ENCODE results near the gene SDHAF1. TPM values are rescaled to one million over a fixed set of nuclear protein-coding genes. Genes with fewer than 3 reads are reported as not detected.

SDHAF1 gene
- total RNA-seq, 4 donors from 2014 or later, result 42.8 to 54.9 (median 49.9) TPM

- in situ Hi-C loops (cut with MboI; ENCODE audit: low sequenced_read_pairs in 4 of 4), result no loop called here
- Histone ChIP-seq H3K4me1 (peaks cover 0 to 4% of the 10 kb centered on the region in 2 donors), H3K4me3 (no peak overlapping the region), H3K27me3 (no peaks in the 10 kb centered on the region), H3K9me3 (no peaks in the 10 kb centered on the region), H3K36me3 (peaks cover 0 to 2% of the 10 kb centered on the region in 2 donors), H3K27ac (no peak overlapping the region)
- ATAC-seq (no peak), DNase-seq (no peak)
- intact Hi-C loops (cut with DNase I; ENCODE audit: low total_unique reads), result no loop called here
- TF ChIP-seq POLR2A (IDR thresholded peaks at IDR 0.05), result no peak
- no peak for TF ChIP-seq CTCF (IDR thresholded peaks at IDR 0.05 in 4 of 5, conservative IDR thresholded peaks at IDR 0.05 in 1 of 5)
These were observed 24.2 kb downstream of the SDHAF1 start for GRCh38 chr19:36019061-36019670.

- Histone ChIP-seq H3K27me3 (no peaks in the 10 kb centered on the region), H3K27ac (no peak overlapping the region), H3K9me3 (no peaks in the 10 kb centered on the region), H3K4me3 (no peak overlapping the region), H3K36me3 (peaks cover 0 to 5% of the 10 kb centered on the region in 2 donors), H3K4me1 (no peaks in the 10 kb centered on the region)
- DNase-seq, result no peak
- in situ Hi-C loops (cut with MboI; ENCODE audit: low sequenced_read_pairs in 4 of 4) (no loop called here), intact Hi-C loops (cut with DNase I; ENCODE audit: low total_unique reads) (no loop called here)
- no peak for ATAC-seq
- no peak for TF ChIP-seq POLR2A (IDR thresholded peaks at IDR 0.05)
- TF ChIP-seq CTCF (IDR thresholded peaks at IDR 0.05 in 4 of 5, conservative IDR thresholded peaks at IDR 0.05 in 1 of 5), result no peak
These were observed 28.4 kb downstream of the SDHAF1 start for GRCh38 chr19:36023432-36023831.

GRCh38 chr19:36025541-36025940, 30.6 kb downstream of the SDHAF1 start:
- Histone ChIP-seq H3K4me3 (no peak overlapping the region), H3K9me3 (no peaks in the 10 kb centered on the region), H3K4me1 (no peaks in the 10 kb centered on the region), H3K36me3 (peaks cover 0 to 5% of the 10 kb centered on the region in 2 donors), H3K27ac (no peak overlapping the region), H3K27me3 (no peaks in the 10 kb centered on the region)
- ATAC-seq (no peak), DNase-seq (no peak)
- in situ Hi-C loops (cut with MboI; ENCODE audit: low sequenced_read_pairs in 4 of 4), result no loop called here
- TF ChIP-seq CTCF (IDR thresholded peaks at IDR 0.05 in 4 of 5, conservative IDR thresholded peaks at IDR 0.05 in 1 of 5) (no peak), POLR2A (IDR thresholded peaks at IDR 0.05) (no peak)
- intact Hi-C loops (cut with DNase I; ENCODE audit: low total_unique reads), result no loop called here

- in situ Hi-C loops (cut with MboI; ENCODE audit: low sequenced_read_pairs in 4 of 4), result no loop called here
- intact Hi-C loops (cut with DNase I; ENCODE audit: low total_unique reads), result no loop called here
- no peaks in the 10 kb centered on the region for H3K9me3 ChIP-seq
These were observed 31.3 kb downstream of the SDHAF1 start for GRCh38 chr19:36026091-36026876.

More at GRCh38 chr19:36026091-36026876, 31.3 kb downstream of the SDHAF1 start:
- H3K27me3 ChIP-seq, result no peaks in the 10 kb centered on the region
- no peak overlapping the region for H3K4me3 ChIP-seq
- ATAC-seq (no peak), DNase-seq (no peak)
- no peak overlapping the region for H3K27ac ChIP-seq
- TF ChIP-seq CTCF (IDR thresholded peaks at IDR 0.05 in 4 of 5, conservative IDR thresholded peaks at IDR 0.05 in 1 of 5), result no peak
- no peak for TF ChIP-seq POLR2A (IDR thresholded peaks at IDR 0.05)
- H3K36me3 ChIP-seq, result peaks cover 0 to 5% of the 10 kb centered on the region in 2 donors
- H3K4me1 ChIP-seq, result no peaks in the 10 kb centered on the region

Data from gastrocnemius medialis (tissue), 4 donors.